ENCODE data around the gene EEF1A1. TPM values are rescaled to one million over a fixed set of nuclear protein-coding genes. Genes with fewer than 3 reads are reported as not detected.

EEF1A1 gene
- total and polyA plus RNA-seq, 2 of the 8 experiments (the other 6 are each of a cell fraction or from before 2014, with no cell fraction given) = 13,823 to 13,927 TPM

GRCh38 chr6:73476723-73477122 is 44.1 kb downstream of the EEF1A1 start:
- no peak overlapping the region for H3K4ac ChIP-seq (replicated peaks; ENCODE audit: insufficient read length, low read depth, low read length)
- H2AK5ac ChIP-seq (ENCODE audit: low read depth, low read length) = no peak overlapping the region
- 93% methylated on average over 10 of the region's 10 CpGs; no CpG with 5 or more reads in 1 of the 2 experiments for WGBS, 2 experiments (ENCODE audit: extremely low coverage in 1 of 2, insufficient coverage in 1 of 2, insufficient read length in 1 of 2, insufficient replicate concordance in 2 of 2, low coverage in 1 of 2, low lambda C conversion rate in 2 of 2, missing lambda C conversion rate in 1 of 2)
- no peak overlapping the region for H4K91ac ChIP-seq (replicated peaks; ENCODE audit: insufficient read length, low read length)
- no peaks in the 10 kb centered on the region for H3K79me2 ChIP-seq (ENCODE audit: control insufficient read depth in 1 of 2, insufficient read depth in 2 of 2, low read length in 2 of 2)
- H2BK20ac ChIP-seq (ENCODE audit: low read length) = no peak overlapping the region
- no peak overlapping the region for H3K27ac ChIP-seq (ENCODE audit: low read depth, low read length)
- ChIA-PET CTCF (ENCODE audit: partially characterized antibody) (interaction anchor here (0.6 to 1.0 kb wide), 3 partner anchors 14 to 136 kb away, joined by 3 to 6 read pairs (median 4); no protein-coding TSS in a partner anchor), POLR2A (ENCODE audit: partially characterized antibody) (interaction anchor here (0.6 to 3.4 kb wide), 5 partner anchors 15 to 1053 kb away, joined by 3 to 11 read pairs (median 3); partner anchors contain the start of gene MTO1)
- H4K20me1 ChIP-seq (replicated peaks in 1 of 2; ENCODE audit: control insufficient read depth in 1 of 2, insufficient read depth in 2 of 2, low read length in 2 of 2) = no peaks in the 10 kb centered on the region
- DNase-seq (ENCODE audit: low read depth in 1 of 2, low spot score in 2 of 2) (no peak), FAIRE-seq (no peak)
- H2BK5ac ChIP-seq (ENCODE audit: low read depth, low read length) = no peak overlapping the region
- no peak overlapping the region for H2BK15ac ChIP-seq (ENCODE audit: low read length)
- H3K4me2 ChIP-seq (ENCODE audit: insufficient read depth in 1 of 2, low read depth in 2 of 2, low read length in 2 of 2) = no peak overlapping the region
- H4K8ac ChIP-seq (ENCODE audit: extremely low read depth, insufficient read depth, low read length) = no peak overlapping the region
- H3K4me3 ChIP-seq (ENCODE audit: extremely low read depth in 1 of 4, insufficient read depth in 2 of 4, low read depth in 3 of 4, low read length in 4 of 4) = no peak overlapping the region
- H3K9ac ChIP-seq (replicated peaks in 1 of 4; ENCODE audit: extremely low read depth in 1 of 4, low read depth in 3 of 4, low read length in 3 of 4) = no peak overlapping the region
- no peaks in the 10 kb centered on the region for H3K9me3 ChIP-seq (ENCODE audit: insufficient read depth in 2 of 2, low read depth in 1 of 2, low read length in 1 of 2)
- H3K36me3 ChIP-seq (ENCODE audit: control insufficient read depth in 2 of 4, insufficient read depth in 4 of 4, low read length in 3 of 4) = peaks cover 6 to 50% (median 27%) of the 10 kb centered on the region in 4 experiments; a peak in 7 of 8 replicates
- no peak overlapping the region for H3K56ac ChIP-seq (replicated peaks; ENCODE audit: insufficient read length, low read depth, low read length)
- H2BK120ac ChIP-seq (replicated peaks; ENCODE audit: low read depth, low read length) = no peak overlapping the region
- no peak overlapping the region for H3K14ac ChIP-seq (ENCODE audit: insufficient read length)
- H3K27me3 ChIP-seq (replicated peaks in 1 of 4; ENCODE audit: control insufficient read depth in 3 of 4, extremely low read depth in 1 of 4, insufficient read depth in 3 of 4, low read length in 3 of 4) = no peaks in the 10 kb centered on the region
- no peaks in the 10 kb centered on the region for H3K79me1 ChIP-seq (ENCODE audit: low read depth, low read length)
- H2BK12ac ChIP-seq (ENCODE audit: low read depth, low read length) = no peak overlapping the region
- H3K18ac ChIP-seq (ENCODE audit: extremely low read depth, low read length) = no peak overlapping the region
- H3K23ac ChIP-seq (ENCODE audit: insufficient read length) = no peak overlapping the region
- no peaks in the 10 kb centered on the region for H3K23me2 ChIP-seq (ENCODE audit: low read depth, low read length)
- no peak overlapping the region for H2AFZ ChIP-seq (ENCODE audit: low read length)
- H3K4me1 ChIP-seq (replicated peaks in 1 of 4; ENCODE audit: control insufficient read depth in 3 of 4, insufficient read depth in 4 of 4, low read length in 3 of 4) = no peaks in the 10 kb centered on the region
- no peak overlapping the region for H4K5ac ChIP-seq (ENCODE audit: insufficient read length, low read depth, low read length)
- TF ChIP-seq FOSL1 (IDR thresholded peaks at IDR 0.05; ENCODE audit: insufficient read depth, low read depth, low read length) (no peak), RBBP5 (IDR thresholded peaks at IDR 0.05; ENCODE audit: borderline replicate concordance, low read depth, low read length) (no peak), RNF2 (IDR thresholded peaks at IDR 0.05; ENCODE audit: borderline replicate concordance, low read depth, low read length, missing control alignments, poor library complexity, severe bottlenecking) (no peak), EP300 (IDR thresholded peaks at IDR 0.05; ENCODE audit: borderline replicate concordance in 1 of 2, low read depth in 2 of 2, low read length in 2 of 2) (no peak), RXRA (IDR thresholded peaks at IDR 0.05; ENCODE audit: insufficient read depth, low read depth, low read length) (no peak), POU5F1 (IDR thresholded peaks at IDR 0.05; ENCODE audit: low read depth, low read length) (no peak), MAX (IDR thresholded peaks at IDR 0.05) (no peak), KDM5A (IDR thresholded peaks at IDR 0.05; ENCODE audit: low read length) (no peak), NRF1 (IDR thresholded peaks at IDR 0.05; ENCODE audit: low read depth, low read length) (no peak), SP1 (IDR thresholded peaks at IDR 0.05; ENCODE audit: low read depth, low read length) (no peak), TAF7 (optimal IDR thresholded peaks at IDR 0.05; ENCODE audit: borderline replicate concordance, low read depth, low read length) (no peak), KDM4A (IDR thresholded peaks at IDR 0.05; ENCODE audit: low read depth, low read length, severe bottlenecking) (no peak), TCF12 (IDR thresholded peaks at IDR 0.05; ENCODE audit: low read depth, low read length) (no peak)
